ENCODE measurements around the gene RARRES1. TPM values are rescaled to one million over a fixed set of nuclear protein-coding genes. Genes with fewer than 3 reads are reported as not detected.

RARRES1 gene
- total and polyA plus RNA-seq, 2 experiments from 2014 or later, result 1.2 to 1.7 TPM

DNA sequence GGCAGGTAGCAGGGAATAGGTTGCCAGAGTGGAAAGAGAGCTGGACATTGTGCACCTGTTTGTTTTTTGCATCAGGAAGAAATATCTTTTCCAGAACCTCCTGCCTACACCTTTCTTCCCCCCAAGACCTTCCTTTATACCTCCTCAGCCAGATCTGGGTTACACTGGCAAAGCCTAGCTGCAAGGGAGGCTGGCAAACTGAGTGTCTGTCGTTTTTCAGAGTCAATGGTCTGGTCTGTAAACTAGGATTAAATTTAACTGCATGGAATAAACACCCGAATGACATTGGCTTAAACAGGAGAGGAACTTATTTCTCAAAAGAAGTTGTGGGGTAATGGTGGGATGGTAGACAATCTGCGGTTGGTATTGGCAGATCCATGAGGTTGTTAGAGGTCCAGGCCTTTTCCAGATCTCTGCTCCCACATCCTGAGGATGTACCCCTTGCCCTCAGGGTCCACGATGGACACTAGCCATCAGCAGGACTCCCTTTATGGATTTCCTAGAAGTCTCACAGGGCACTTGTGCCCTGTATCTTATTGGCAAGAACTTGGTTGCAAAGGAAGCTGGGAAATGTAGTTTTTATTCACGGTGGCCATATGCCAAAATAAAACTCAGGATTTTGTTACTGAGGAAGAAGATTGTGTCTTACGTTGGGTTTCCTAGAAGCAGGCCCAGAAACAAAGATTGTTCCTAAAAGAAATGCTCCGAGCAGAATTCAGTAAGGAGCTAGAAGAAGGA is 3.2 kb upstream of the RARRES1 start:
- no peaks in the 10 kb centered on the region for H3K27me3 ChIP-seq (replicated peaks; ENCODE audit: insufficient read depth)
- WGBS, 2 experiments (ENCODE audit: low coverage in 1 of 2, low lambda C conversion rate in 2 of 2, missing lambda C conversion rate in 2 of 2), result 84 to 85% methylated on average over 7 of the region's 7 CpGs
- TF ChIP-seq EZH2phosphoT487 (IDR thresholded peaks at IDR 0.05; ENCODE audit: insufficient read depth, low read depth) (no peak), EZH2 (IDR thresholded peaks at IDR 0.05; ENCODE audit: insufficient read depth, poor library complexity, severe bottlenecking) (no peak)

DNA sequence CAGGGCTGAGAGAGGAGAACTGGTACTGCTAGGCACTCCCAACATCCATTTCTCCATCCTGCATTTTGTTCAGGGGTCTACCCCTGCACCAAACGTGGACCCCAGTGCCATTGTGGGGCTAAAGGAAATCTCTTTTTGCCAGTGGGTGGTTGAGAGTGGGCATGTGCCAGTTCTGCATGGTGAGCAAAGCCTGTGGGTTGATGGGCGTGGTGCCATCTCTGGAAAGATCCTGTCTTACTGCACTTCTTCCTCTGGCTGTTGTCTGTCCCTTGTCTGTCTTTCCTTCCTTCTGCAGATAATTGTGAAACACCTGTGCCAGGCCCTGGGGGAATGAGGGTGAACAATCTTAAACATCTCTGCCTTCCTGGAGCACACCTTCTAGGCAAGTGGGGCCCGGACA is 1.4 kb upstream of the RARRES1 start:
- Histone ChIP-seq H3F3A (ENCODE audit: insufficient read depth) (no peaks in the 10 kb centered on the region), H3K36me3 (ENCODE audit: low read depth) (no peaks in the 10 kb centered on the region), H3K4me1 (ENCODE audit: insufficient read depth) (no peaks in the 10 kb centered on the region; the same call in 1 of the 2 replicates), H2AFZ (no peak overlapping the region), H4K20me1 (ENCODE audit: insufficient read depth) (no peaks in the 10 kb centered on the region), H3K9ac (no peak overlapping the region), H3K27ac (no peak overlapping the region), H3K4me2 (ENCODE audit: unreplicated experiment) (no peak overlapping the region), H3K79me2 (ENCODE audit: insufficient read depth) (no peaks in the 10 kb centered on the region), H3K4me3 (no peak overlapping the region), H3K27me3 (replicated peaks; ENCODE audit: insufficient read depth) (no peaks in the 10 kb centered on the region), H3K9me3 (ENCODE audit: low read depth) (no peaks in the 10 kb centered on the region), H3K9me2 (ENCODE audit: insufficient read depth) (no peaks in the 10 kb centered on the region)
- TF ChIP-seq EZH2phosphoT487 (IDR thresholded peaks at IDR 0.05; ENCODE audit: insufficient read depth, low read depth), result no peak
- in situ Hi-C loops (cut with MboI), result no loop called here
- DNase-seq, result no peak
- WGBS, 2 experiments (ENCODE audit: low coverage in 1 of 2, low lambda C conversion rate in 2 of 2, missing lambda C conversion rate in 2 of 2), result 83% methylated on average over 3 of the region's 3 CpGs

More for the DNA sequence above, 3.2 kb upstream of the RARRES1 start:
- no peak overlapping the region for H3K4me3 ChIP-seq
- no peaks in the 10 kb centered on the region for H3F3A ChIP-seq (ENCODE audit: insufficient read depth)
- H3K9ac ChIP-seq, result no peak overlapping the region
- H3K4me2 ChIP-seq (ENCODE audit: unreplicated experiment), result no peak overlapping the region
- H3K79me2 ChIP-seq (ENCODE audit: insufficient read depth), result no peaks in the 10 kb centered on the region
- H3K9me2 ChIP-seq (ENCODE audit: insufficient read depth), result no peaks in the 10 kb centered on the region
- no peaks in the 10 kb centered on the region; the same call in 1 of the 2 replicates for H3K4me1 ChIP-seq (ENCODE audit: insufficient read depth)
- no peaks in the 10 kb centered on the region for H4K20me1 ChIP-seq (ENCODE audit: insufficient read depth)
- H3K27ac ChIP-seq, result no peak overlapping the region
- no peaks in the 10 kb centered on the region for H3K36me3 ChIP-seq (ENCODE audit: low read depth)
- no peak for DNase-seq
- no peak overlapping the region for H2AFZ ChIP-seq
- in situ Hi-C loops (cut with MboI), result no loop called here
- H3K9me3 ChIP-seq (ENCODE audit: low read depth), result no peaks in the 10 kb centered on the region

DNA sequence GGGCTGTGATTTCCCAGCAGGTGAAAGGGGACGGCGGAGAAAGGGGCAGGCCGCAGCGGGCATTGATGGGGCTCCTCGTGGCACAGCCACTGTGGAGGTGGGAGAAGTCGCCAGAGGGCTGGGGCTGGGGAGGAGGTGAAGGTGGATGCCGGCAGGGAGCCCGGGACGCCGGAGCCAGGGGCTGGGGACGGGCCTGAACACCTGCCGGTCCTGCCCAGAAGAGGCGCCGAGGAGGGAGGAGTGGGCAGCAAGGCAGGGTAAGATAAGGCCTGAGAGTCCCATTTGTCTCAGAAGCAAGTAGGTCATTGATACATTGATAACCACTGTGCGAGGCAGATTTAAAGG is 571 bp upstream of the RARRES1 start:
- peak overlapping the region; percentile 65 for H3K9ac ChIP-seq

DNA sequence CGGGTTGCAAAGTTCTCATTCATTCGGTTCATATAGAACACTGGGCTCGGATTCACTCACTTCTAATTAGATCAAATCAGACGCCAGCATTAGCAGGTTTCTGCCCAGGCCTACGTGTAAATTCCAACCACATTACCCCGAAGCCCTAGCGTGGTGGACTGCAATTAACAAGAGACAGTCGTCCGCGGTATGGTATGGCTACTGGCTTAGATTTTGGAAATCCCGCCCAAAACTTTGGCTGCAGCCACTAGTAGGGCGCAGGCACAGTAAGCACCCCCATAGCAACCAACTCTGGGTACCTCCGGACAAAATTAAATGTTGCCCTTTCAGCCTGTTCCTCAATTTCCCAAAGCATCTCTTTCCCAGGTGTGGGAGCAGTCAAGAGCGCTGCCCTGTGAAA is 771 bp downstream of the RARRES1 start:
- H3K9ac ChIP-seq, result peak overlapping the region; percentile 65
- H3K4me2 ChIP-seq (ENCODE audit: unreplicated experiment), result peak overlapping the region; percentile 91
- no peak for TF ChIP-seq EZH2phosphoT487 (IDR thresholded peaks at IDR 0.05; ENCODE audit: insufficient read depth, low read depth)
- TF ChIP-seq EZH2 (IDR thresholded peaks at IDR 0.05; ENCODE audit: insufficient read depth, poor library complexity, severe bottlenecking), result no peak
- no peaks in the 10 kb centered on the region for H3K27me3 ChIP-seq (replicated peaks; ENCODE audit: insufficient read depth)
- no peaks in the 10 kb centered on the region for H3K9me2 ChIP-seq (ENCODE audit: insufficient read depth)
- H3K27ac ChIP-seq, result no peak overlapping the region
- peaks cover 10% of the 10 kb centered on the region for H3K4me1 ChIP-seq (ENCODE audit: insufficient read depth)
- in situ Hi-C loops (cut with MboI), result no loop called here
- no peaks in the 10 kb centered on the region for H4K20me1 ChIP-seq (ENCODE audit: insufficient read depth)
- H3K79me2 ChIP-seq (ENCODE audit: insufficient read depth), result no peaks in the 10 kb centered on the region
- H3K9me3 ChIP-seq (ENCODE audit: low read depth), result no peaks in the 10 kb centered on the region
- H2AFZ ChIP-seq, result peak overlapping the region; percentile 77
- H3K36me3 ChIP-seq (ENCODE audit: low read depth), result no peaks in the 10 kb centered on the region
- no peak for DNase-seq
- 75 to 82% methylated on average over 14 of the region's 14 CpGs for whole genome bisulfite sequencing, 2 experiments (ENCODE audit: low coverage in 1 of 2, low lambda C conversion rate in 2 of 2, missing lambda C conversion rate in 2 of 2)
- peaks cover 3% of the 10 kb centered on the region for H3F3A ChIP-seq (ENCODE audit: insufficient read depth)
- H3K4me3 ChIP-seq, result peak overlapping the region; percentile 81

More for the DNA sequence above, 571 bp upstream of the RARRES1 start:
- H3K79me2 ChIP-seq (ENCODE audit: insufficient read depth), result no peaks in the 10 kb centered on the region
- no peak for TF ChIP-seq EZH2phosphoT487 (IDR thresholded peaks at IDR 0.05; ENCODE audit: insufficient read depth, low read depth)
- TF ChIP-seq EZH2 (IDR thresholded peaks at IDR 0.05; ENCODE audit: insufficient read depth, poor library complexity, severe bottlenecking), result no peak
- peak overlapping the region; percentile 81 for H3K4me3 ChIP-seq
- no peaks in the 10 kb centered on the region for H3K27me3 ChIP-seq (replicated peaks; ENCODE audit: insufficient read depth)
- no peaks in the 10 kb centered on the region for H4K20me1 ChIP-seq (ENCODE audit: insufficient read depth)
- no peaks in the 10 kb centered on the region for H3F3A ChIP-seq (ENCODE audit: insufficient read depth)
- H3K9me3 ChIP-seq (ENCODE audit: low read depth), result no peaks in the 10 kb centered on the region
- H2AFZ ChIP-seq, result peak overlapping the region; percentile 77
- no peak for DNase-seq
- WGBS, 2 experiments (ENCODE audit: low coverage in 1 of 2, low lambda C conversion rate in 2 of 2, missing lambda C conversion rate in 2 of 2), result 48 to 62% methylated on average over 10 to 15 of the region's 15 CpGs
- no peaks in the 10 kb centered on the region; the same call in 1 of the 2 replicates for H3K4me1 ChIP-seq (ENCODE audit: insufficient read depth)
- in situ Hi-C loops (cut with MboI), result no loop called here
- H3K4me2 ChIP-seq (ENCODE audit: unreplicated experiment), result peak overlapping the region; percentile 91
- H3K36me3 ChIP-seq (ENCODE audit: low read depth), result no peaks in the 10 kb centered on the region
- H3K27ac ChIP-seq, result no peak overlapping the region
- H3K9me2 ChIP-seq (ENCODE audit: insufficient read depth), result no peaks in the 10 kb centered on the region

Measured in GM23248 (cell line).